ENCODE results near the gene GPC6. TPM values are rescaled to one million over a fixed set of nuclear protein-coding genes. Genes with fewer than 3 reads are reported as not detected.

The GPC6 gene
- 4.1 TPM in 2 replicates for total RNA-seq

GRCh38 chr13:93226623-93227279, at the start of gene GPC6:
GPC6 (plus strand) TSS chr13:93226807.

All from airway epithelial cell (primary cell).